Parathyroid adenoma (tissue), 2 donors: ENCODE measurements around the gene KCNK4.

Experiments used
- H2AFZ ChIP-seq: fragments of 300-600 bp; sonication (generic); one replicate; pipeline ENCODE4 v1.7.0; 2017; ENCODE audit warnings: antibody characterized with exemption, mild to moderate bottlenecking
- H3K27ac ChIP-seq: fragments of 300-600 bp; sonication (generic); one replicate; pipeline ENCODE4 v1.7.0; 2017
- H3K27me3 ChIP-seq: fragments of 300-600 bp; sonication (generic); one replicate; pipeline ENCODE4 v1.7.0; 2017; ENCODE audit warnings: low read length; ENCODE audit not compliant: control insufficient read depth, insufficient read depth
- H3K36me3 ChIP-seq: fragments of 300-600 bp; sonication (generic); one replicate; pipeline ENCODE4 v1.7.0; 2017; ENCODE audit warnings: low read length; ENCODE audit not compliant: control insufficient read depth, insufficient read depth
- H3K4me1 ChIP-seq: fragments of 300-600 bp; sonication (generic); one replicate; pipeline ENCODE4 v1.7.0; 2017; ENCODE audit warnings: control low read depth
- H3K4me2 ChIP-seq: fragments of 300-600 bp; sonication (generic); one replicate; pipeline ENCODE4 v1.7.0; 2017; ENCODE audit warnings: low read length
- H3K4me3 ChIP-seq: fragments of 300-600 bp; sonication (generic); one replicate; pipeline ENCODE4 v1.7.0; 2017; ENCODE audit warnings: low read depth, low read length
- H3K79me2 ChIP-seq: fragments of 300-600 bp; sonication (generic); one replicate; pipeline ENCODE4 v1.7.0; 2017; ENCODE audit warnings: control low read depth
- H3K9ac ChIP-seq: fragments of 300-600 bp; sonication (generic); one replicate; pipeline ENCODE4 v1.7.0; 2017; ENCODE audit warnings: mild to moderate bottlenecking
- H3K9me3 ChIP-seq: fragments of 300-600 bp; sonication (generic); one replicate; pipeline ENCODE4 v1.7.0; 2017; ENCODE audit warnings: low read length; ENCODE audit not compliant: control insufficient read depth
- TF ChIP-seq, protein P1 (sequence below): fragments of 300-600 bp; sonication (generic); IDR thresholded peaks from one replicate; pipeline ENCODE4 v1.7.0; 2017; ENCODE audit warnings: antibody characterized with exemption, mild to moderate bottlenecking
- donor health status: primary hyperparathyroidism.

The KCNK4 gene

DNA sequence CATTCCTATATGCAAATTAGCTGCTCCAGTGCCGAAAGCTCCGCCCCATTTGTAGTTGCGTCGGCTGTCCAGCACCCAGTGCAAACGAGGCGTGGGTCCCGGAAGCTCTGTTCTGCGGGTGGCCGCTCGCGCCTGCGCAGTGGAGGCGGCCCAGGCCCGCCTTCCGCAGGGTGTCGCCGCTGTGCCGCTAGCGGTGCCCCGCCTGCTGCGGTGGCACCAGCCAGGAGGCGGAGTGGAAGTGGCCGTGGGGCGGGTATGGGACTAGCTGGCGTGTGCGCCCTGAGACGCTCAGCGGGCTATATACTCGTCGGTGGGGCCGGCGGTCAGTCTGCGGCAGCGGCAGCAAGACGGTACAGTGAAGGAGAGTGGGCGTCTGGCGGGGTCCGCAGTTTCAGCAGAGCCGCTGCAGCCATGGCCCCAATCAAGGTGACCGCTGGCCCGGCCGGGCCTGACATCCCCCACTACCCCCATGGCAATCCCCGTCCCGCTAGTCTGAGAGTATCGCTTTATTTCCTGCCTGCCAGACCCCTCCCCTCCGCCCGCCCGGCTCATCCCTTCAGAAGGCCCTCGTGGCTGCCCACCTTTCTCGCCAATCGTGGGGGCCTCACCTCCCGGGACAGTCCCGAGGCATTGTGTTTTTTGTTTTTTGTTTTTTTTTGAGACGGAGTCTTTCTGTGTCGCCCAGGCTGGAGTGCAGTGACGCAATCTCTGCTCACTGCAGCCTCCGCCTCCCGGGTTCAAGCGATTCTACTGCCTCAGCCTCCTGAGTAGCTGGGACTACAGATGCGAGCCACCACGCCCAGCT, 27.1 kb downstream of the KCNK4 start, which contains the start of gene PRDX5:
TSS of gene PRDX5 (plus strand) at position 161 of the 805 bp plus-strand sequence. CDS start at position 256, 95 bp downstream.
- Histone ChIP-seq H3K9ac (peak within 1 kb of the TSS; percentile 89), H3K4me2 (peak within 1 kb of the TSS; percentile 99), H3K36me3 (no peaks in the 10 kb centered on the region), H3K9me3 (no peaks in the 10 kb centered on the region), H3K4me1 (peaks cover 4% of the 10 kb centered on the region), H3K4me3 (peak within 1 kb of the TSS; percentile 92), H2AFZ (peak within 1 kb of the TSS; percentile 78), H3K79me2 (no peaks in the 10 kb centered on the region), H3K27me3 (no peaks in the 10 kb centered on the region), H3K27ac (peak within 1 kb of the TSS; percentile 99)
- TF ChIP-seq, protein P1, sequence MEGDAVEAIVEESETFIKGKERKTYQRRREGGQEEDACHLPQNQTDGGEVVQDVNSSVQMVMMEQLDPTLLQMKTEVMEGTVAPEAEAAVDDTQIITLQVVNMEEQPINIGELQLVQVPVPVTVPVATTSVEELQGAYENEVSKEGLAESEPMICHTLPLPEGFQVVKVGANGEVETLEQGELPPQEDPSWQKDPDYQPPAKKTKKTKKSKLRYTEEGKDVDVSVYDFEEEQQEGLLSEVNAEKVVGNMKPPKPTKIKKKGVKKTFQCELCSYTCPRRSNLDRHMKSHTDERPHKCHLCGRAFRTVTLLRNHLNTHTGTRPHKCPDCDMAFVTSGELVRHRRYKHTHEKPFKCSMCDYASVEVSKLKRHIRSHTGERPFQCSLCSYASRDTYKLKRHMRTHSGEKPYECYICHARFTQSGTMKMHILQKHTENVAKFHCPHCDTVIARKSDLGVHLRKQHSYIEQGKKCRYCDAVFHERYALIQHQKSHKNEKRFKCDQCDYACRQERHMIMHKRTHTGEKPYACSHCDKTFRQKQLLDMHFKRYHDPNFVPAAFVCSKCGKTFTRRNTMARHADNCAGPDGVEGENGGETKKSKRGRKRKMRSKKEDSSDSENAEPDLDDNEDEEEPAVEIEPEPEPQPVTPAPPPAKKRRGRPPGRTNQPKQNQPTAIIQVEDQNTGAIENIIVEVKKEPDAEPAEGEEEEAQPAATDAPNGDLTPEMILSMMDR = peak; percentile 42

DNA sequence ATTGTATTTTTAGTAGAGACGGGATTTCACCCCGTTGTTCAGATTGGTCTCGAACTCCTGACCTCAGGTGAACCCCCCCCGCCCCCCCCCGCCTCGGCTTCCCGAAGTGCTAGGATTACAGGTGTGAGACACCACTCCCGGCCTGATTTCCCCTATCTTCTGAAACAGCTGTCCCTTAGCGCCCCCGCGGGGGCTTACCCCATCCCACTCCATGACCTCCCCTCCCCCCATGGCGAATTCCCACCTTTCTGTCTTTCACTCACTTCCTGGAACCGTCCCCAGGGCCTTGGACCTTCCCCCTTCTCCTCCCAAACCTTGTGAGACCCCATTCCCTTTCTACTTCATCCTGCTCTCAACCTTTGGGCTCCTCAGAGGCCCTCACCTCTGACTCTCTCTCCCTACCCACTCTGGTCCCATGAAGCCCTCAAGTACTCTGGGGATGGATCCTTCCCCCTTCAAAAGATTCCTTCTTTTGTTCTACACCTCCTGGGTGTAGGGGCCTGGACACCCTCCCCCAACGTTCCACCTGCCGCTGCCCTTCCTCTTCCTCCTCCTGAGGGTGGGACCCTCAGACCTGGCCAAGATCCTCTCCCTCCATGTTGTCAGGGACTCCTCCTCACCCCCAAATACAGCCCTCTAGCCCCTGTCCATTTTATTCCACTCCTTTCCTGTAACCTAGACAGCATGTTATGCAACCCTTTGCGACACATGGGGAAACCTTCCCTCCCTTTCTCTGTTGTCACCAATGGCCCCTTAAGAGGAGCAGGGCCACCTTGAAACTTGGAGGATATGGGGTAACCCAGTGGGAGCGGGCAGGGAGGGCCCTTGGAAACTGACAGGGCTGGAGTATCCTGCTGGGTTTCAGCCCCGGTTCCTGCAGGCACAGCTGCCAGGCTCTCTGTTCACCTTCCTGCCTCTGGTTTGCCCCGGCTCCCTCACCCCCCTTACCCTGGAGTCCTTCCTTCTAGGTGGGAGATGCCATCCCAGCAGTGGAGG, 28.0 kb downstream of the KCNK4 start:
- H3K4me3 ChIP-seq = peak overlapping the region; percentile 92
- peak overlapping the region; percentile 51 for H3K27ac ChIP-seq
- no peak overlapping the region for H2AFZ ChIP-seq
- no peaks in the 10 kb centered on the region for H3K9me3 ChIP-seq
- no peaks in the 10 kb centered on the region for H3K79me2 ChIP-seq
- no peaks in the 10 kb centered on the region for H3K36me3 ChIP-seq
- H3K4me1 ChIP-seq = peaks cover 4% of the 10 kb centered on the region
- H3K9ac ChIP-seq = no peak overlapping the region
- H3K27me3 ChIP-seq = no peaks in the 10 kb centered on the region
- H3K4me2 ChIP-seq = peak overlapping the region; percentile 99
- TF ChIP-seq, protein P1 = no peak

DNA sequence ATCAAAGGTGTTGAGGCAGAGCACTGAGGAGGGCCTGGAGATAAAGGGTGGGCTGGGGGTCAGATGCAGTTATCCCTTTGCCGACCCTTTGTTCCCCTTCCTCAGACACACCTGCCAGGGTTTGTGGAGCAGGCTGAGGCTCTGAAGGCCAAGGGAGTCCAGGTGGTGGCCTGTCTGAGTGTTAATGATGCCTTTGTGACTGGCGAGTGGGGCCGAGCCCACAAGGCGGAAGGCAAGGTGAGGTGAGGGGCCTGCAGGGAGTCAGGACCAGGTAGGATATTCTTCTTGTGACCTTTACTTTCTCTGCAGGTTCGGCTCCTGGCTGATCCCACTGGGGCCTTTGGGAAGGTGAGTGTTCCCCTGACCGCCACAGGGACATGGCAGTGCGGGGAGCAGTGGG, 29.5 kb downstream of the KCNK4 start:
- no peak overlapping the region for H3K9ac ChIP-seq
- no peaks in the 10 kb centered on the region for H3K79me2 ChIP-seq
- no peak overlapping the region for H3K4me2 ChIP-seq
- H3K27ac ChIP-seq = no peak overlapping the region
- peaks cover 4% of the 10 kb centered on the region for H3K4me1 ChIP-seq
- TF ChIP-seq, protein P1 = no peak
- no peaks in the 10 kb centered on the region for H3K27me3 ChIP-seq
- no peak overlapping the region for H3K4me3 ChIP-seq
- no peak overlapping the region for H2AFZ ChIP-seq
- no peaks in the 10 kb centered on the region for H3K36me3 ChIP-seq
- no peaks in the 10 kb centered on the region for H3K9me3 ChIP-seq

DNA sequence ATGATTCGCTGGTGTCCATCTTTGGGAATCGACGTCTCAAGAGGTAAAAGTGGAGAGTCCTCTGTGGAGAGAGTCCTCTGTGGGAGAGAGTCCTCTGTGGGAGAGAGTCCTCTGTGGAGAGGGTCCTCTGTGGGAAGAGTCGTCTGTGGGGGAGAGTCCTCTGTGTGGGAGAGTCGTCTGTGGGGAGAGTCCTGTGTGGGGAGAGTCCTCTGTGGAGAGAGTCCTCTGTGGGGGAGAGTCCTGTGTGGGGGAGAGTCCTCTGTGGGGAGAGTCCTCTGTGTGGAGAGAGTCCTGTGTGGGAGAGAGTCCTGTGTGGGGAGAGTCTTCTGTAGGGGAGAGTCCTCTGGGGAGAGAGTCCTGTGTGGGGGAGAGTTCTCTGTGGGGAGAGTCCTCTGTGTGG, 29.9 kb downstream of the KCNK4 start:
- H3K79me2 ChIP-seq = no peaks in the 10 kb centered on the region
- TF ChIP-seq, protein P1 = no peak
- no peak overlapping the region for H3K4me2 ChIP-seq
- no peak overlapping the region for H2AFZ ChIP-seq
- H3K27ac ChIP-seq = no peak overlapping the region
- no peak overlapping the region for H3K9ac ChIP-seq
- no peaks in the 10 kb centered on the region for H3K27me3 ChIP-seq
- H3K4me1 ChIP-seq = peaks cover 4% of the 10 kb centered on the region
- no peaks in the 10 kb centered on the region for H3K36me3 ChIP-seq
- H3K9me3 ChIP-seq = no peaks in the 10 kb centered on the region
- H3K4me3 ChIP-seq = no peak overlapping the region
